ENCODE data around the gene NDE1.

NDE1 gene

DNA sequence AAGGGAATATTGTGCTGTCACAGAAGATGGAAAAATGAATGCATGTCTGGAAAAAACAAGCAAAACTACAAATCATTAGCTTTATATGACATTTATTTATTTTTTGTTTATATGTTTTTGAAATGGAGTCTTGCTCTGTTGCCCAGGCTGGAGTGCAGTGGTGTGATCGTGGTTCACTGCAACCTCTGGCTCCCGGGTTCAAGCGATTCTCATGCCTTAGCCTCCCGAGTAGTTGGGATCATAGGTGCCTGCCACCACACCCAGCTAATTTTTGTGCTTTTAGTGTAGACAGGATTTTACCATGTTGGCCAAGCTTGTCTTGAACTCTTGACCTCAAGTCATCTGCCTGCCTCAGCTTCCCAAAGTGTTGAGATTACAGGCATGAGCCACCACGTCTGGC, 8.5 kb downstream of the NDE1 start:
- TF ChIP-seq SIN3A (IDR thresholded peaks at IDR 0.05; ENCODE audit: borderline replicate concordance, insufficient read depth, low read length) (no peak), POLR2AphosphoS5 (IDR thresholded peaks at IDR 0.05; ENCODE audit: low read depth, low read length) (no peak), FOXP2 (optimal IDR thresholded peaks at IDR 0.05; ENCODE audit: borderline replicate concordance, extremely low read depth, extremely low read length, insufficient read depth) (no peak), TAF1 (IDR thresholded peaks at IDR 0.05; ENCODE audit: borderline replicate concordance, insufficient read depth, low read length) (no peak)
- TF ChIP-seq, protein P1, sequence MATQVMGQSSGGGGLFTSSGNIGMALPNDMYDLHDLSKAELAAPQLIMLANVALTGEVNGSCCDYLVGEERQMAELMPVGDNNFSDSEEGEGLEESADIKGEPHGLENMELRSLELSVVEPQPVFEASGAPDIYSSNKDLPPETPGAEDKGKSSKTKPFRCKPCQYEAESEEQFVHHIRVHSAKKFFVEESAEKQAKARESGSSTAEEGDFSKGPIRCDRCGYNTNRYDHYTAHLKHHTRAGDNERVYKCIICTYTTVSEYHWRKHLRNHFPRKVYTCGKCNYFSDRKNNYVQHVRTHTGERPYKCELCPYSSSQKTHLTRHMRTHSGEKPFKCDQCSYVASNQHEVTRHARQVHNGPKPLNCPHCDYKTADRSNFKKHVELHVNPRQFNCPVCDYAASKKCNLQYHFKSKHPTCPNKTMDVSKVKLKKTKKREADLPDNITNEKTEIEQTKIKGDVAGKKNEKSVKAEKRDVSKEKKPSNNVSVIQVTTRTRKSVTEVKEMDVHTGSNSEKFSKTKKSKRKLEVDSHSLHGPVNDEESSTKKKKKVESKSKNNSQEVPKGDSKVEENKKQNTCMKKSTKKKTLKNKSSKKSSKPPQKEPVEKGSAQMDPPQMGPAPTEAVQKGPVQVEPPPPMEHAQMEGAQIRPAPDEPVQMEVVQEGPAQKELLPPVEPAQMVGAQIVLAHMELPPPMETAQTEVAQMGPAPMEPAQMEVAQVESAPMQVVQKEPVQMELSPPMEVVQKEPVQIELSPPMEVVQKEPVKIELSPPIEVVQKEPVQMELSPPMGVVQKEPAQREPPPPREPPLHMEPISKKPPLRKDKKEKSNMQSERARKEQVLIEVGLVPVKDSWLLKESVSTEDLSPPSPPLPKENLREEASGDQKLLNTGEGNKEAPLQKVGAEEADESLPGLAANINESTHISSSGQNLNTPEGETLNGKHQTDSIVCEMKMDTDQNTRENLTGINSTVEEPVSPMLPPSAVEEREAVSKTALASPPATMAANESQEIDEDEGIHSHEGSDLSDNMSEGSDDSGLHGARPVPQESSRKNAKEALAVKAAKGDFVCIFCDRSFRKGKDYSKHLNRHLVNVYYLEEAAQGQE (IDR thresholded peaks at IDR 0.05; ENCODE audit: insufficient read depth in 1 of 2, low read depth in 2 of 2, low read length in 2 of 2): no peak

DNA sequence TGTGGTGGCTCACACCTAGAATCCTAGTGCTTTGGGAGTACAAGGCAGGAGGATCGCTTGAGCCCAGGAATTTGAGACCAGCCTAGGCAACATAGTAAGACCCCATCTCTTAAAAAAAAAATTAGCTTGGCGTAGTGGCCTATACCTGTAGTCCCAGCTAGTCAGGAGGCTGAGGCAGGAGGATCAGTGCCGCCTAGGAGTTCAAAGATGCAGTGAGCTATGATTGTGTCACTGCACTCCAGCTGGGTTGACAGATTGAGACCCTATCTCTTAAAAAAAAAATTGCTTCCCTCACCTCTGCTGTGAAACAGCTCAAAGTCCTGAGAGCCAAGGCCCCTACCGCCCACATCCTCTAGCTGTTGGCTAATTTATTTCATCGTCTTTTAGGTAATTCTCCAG, 10.2 kb downstream of the NDE1 start:
- no peak for TF ChIP-seq SIN3A (IDR thresholded peaks at IDR 0.05; ENCODE audit: borderline replicate concordance, insufficient read depth, low read length)
- TF ChIP-seq, protein P1 (IDR thresholded peaks at IDR 0.05; ENCODE audit: insufficient read depth in 1 of 2, low read depth in 2 of 2, low read length in 2 of 2): no peak
- TF ChIP-seq FOXP2 (optimal IDR thresholded peaks at IDR 0.05; ENCODE audit: borderline replicate concordance, extremely low read depth, extremely low read length, insufficient read depth): no peak
- no peak for TF ChIP-seq POLR2AphosphoS5 (IDR thresholded peaks at IDR 0.05; ENCODE audit: low read depth, low read length)
- TF ChIP-seq TAF1 (IDR thresholded peaks at IDR 0.05; ENCODE audit: borderline replicate concordance, insufficient read depth, low read length): no peak

DNA sequence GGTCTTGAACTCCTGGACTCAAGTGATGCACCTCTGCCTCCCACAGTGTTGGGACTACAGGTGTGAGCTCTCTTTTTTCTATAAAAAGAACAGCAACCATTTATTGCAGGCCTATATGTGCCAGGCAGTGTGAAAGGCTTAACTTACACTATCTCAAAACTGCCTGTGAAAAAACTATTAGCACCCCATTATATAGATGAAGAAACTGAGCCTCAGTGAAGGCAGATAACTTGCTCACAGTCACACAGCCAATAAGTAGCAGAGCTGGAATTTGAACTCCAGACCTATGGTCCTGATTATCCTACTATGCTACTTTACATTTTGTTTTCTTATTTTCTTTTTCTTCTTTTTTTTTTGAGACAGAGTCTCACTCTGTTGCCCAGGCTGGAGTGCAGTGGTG, 15.1 kb downstream of the NDE1 start:
- TF ChIP-seq SIN3A (IDR thresholded peaks at IDR 0.05; ENCODE audit: borderline replicate concordance, insufficient read depth, low read length): no peak
- no peak for TF ChIP-seq FOXP2 (optimal IDR thresholded peaks at IDR 0.05; ENCODE audit: borderline replicate concordance, extremely low read depth, extremely low read length, insufficient read depth)
- no peak for TF ChIP-seq POLR2AphosphoS5 (IDR thresholded peaks at IDR 0.05; ENCODE audit: low read depth, low read length)
- no peak for TF ChIP-seq TAF1 (IDR thresholded peaks at IDR 0.05; ENCODE audit: borderline replicate concordance, insufficient read depth, low read length)
- TF ChIP-seq, protein P1 (IDR thresholded peaks at IDR 0.05; ENCODE audit: insufficient read depth in 1 of 2, low read depth in 2 of 2, low read length in 2 of 2): no peak

DNA sequence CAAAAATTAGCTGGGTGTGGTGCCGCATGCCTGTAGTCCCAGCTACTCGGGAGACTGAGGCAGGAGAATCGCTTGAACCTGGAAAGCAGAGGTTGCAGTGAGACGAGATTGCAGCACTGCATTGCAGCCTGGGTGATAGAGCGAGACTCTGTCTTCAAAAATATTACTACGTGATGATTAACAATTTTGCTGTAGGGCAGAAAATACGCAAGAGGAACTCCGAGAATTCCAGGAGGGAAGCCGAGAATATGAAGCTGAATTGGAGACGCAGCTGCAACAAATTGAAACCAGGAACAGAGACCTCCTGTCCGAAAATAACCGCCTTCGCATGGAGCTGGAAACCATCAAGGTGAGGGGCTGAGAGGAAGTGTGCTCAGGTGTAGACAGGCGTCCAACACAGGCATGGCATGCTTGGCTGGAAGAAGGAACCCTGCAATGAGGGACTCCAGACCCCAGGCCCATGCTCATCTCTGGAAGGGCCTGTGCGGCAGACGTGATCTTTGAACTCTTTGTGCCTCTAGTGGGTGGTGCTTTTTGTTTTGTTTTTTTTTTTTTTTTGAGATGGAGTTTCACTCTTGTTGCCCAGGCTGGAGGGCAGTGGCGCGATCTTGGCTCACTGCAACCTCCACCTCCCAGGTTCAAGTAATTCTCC, 17.2 kb downstream of the NDE1 start:
- TF ChIP-seq SIN3A (IDR thresholded peaks at IDR 0.05; ENCODE audit: borderline replicate concordance, insufficient read depth, low read length): no peak
- TF ChIP-seq, protein P1 (IDR thresholded peaks at IDR 0.05; ENCODE audit: insufficient read depth in 1 of 2, low read depth in 2 of 2, low read length in 2 of 2): no peak
- no peak for TF ChIP-seq TAF1 (IDR thresholded peaks at IDR 0.05; ENCODE audit: borderline replicate concordance, insufficient read depth, low read length)
- no peak for TF ChIP-seq FOXP2 (optimal IDR thresholded peaks at IDR 0.05; ENCODE audit: borderline replicate concordance, extremely low read depth, extremely low read length, insufficient read depth)
- TF ChIP-seq POLR2AphosphoS5 (IDR thresholded peaks at IDR 0.05; ENCODE audit: low read depth, low read length): no peak

All from PFSK-1 (cell line).